Measurements from ENCODE around the gene EPB41L4B. TPM values are rescaled to one million over a fixed set of nuclear protein-coding genes. Genes with fewer than 3 reads are reported as not detected.

The EPB41L4B gene
- total RNA-seq, 1 experiment from 2014 or later, result 4.6 TPM

DNA sequence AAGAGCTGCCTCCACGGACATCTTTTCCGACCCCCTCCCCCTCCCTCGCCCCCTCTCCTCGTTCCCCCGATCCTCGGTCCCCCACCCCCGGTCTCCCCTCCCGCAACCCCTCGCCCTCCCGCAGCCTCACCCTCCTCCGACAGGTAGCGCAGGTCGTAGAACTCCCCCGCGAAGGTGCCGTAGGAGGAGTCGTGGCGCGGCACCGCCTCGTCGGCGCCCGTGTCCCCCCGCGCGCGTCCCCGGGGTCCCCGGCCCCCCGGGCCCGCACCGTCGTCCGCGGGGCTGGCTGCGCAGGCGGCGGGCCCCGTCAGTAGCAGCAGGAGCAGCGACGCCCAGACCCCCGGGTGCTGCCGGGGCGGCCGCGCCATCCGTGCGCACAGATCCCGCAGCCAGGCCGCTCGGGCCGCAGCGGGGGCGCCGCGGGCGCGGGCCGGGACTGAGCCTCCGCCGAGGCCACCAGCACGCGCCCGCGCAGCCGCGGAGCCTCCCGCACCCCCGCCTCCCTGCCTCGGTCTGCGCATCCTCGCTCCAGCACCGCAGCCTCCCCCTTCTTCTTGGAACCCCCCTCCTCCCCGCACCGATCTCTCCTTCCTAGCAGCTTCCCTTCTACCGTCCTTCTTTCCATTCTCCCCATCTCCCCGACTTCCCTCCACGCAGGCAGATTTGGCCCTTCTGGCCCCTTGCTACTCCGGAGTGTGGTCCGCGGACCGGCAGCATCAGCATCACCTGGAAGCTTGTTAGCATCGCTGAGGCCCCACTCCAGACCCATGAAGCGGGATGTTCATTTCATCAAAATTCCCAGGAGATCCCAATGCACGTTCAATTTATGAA, 153.9 kb downstream of the EPB41L4B start, which contains the start of gene FRRS1L:
Gene FRRS1L (minus strand): TSS at position 479 of the 831 bp plus-strand sequence. CDS start 111 bp downstream, at position 368.
- intact Hi-C loops (cut with micrococcal nuclease; ENCODE audit: unreplicated experiment), result no loop called here
- no peaks in the 10 kb centered on the region for H3K4me1 Mint-ChIP-seq (ENCODE audit: low read depth, unreplicated experiment)
- H3K27me3 Mint-ChIP-seq (ENCODE audit: unreplicated experiment), result peaks cover 16% of the 10 kb centered on the region
- CTCF ChIA-PET, result no interaction called here
- H3K36me3 Mint-ChIP-seq (ENCODE audit: insufficient read depth, unreplicated experiment), result no peaks in the 10 kb centered on the region
- no peak within 1 kb of the TSS for H3K27ac Mint-ChIP-seq (ENCODE audit: unreplicated experiment)
- no peaks in the 10 kb centered on the region for H3K9me3 Mint-ChIP-seq (ENCODE audit: low read depth, unreplicated experiment)
- TF ChIP-seq CTCF (IDR thresholded peaks at IDR 0.05; ENCODE audit: unreplicated experiment), result no peak
- H3K4me3 Mint-ChIP-seq (ENCODE audit: low read depth, unreplicated experiment), result no peak within 1 kb of the TSS
- DNase-seq, result no peak
- BruUV-seq (replicated peaks), result no TSS peak

- peaks cover 16% of the 10 kb centered on the region for H3K27me3 Mint-ChIP-seq (ENCODE audit: unreplicated experiment)
- intact Hi-C loops (cut with micrococcal nuclease; ENCODE audit: unreplicated experiment), result no loop called here
- no peak overlapping the region for H3K4me3 Mint-ChIP-seq (ENCODE audit: low read depth, unreplicated experiment)
- no peak for DNase-seq
- H3K4me1 Mint-ChIP-seq (ENCODE audit: low read depth, unreplicated experiment), result no peaks in the 10 kb centered on the region
- no peaks in the 10 kb centered on the region for H3K36me3 Mint-ChIP-seq (ENCODE audit: insufficient read depth, unreplicated experiment)
- CTCF ChIA-PET, result no interaction called here
- BruUV-seq (replicated peaks), result no TSS peak
- H3K9me3 Mint-ChIP-seq (ENCODE audit: low read depth, unreplicated experiment), result no peaks in the 10 kb centered on the region
- H3K27ac Mint-ChIP-seq (ENCODE audit: unreplicated experiment), result no peak overlapping the region
- TF ChIP-seq CTCF (IDR thresholded peaks at IDR 0.05; ENCODE audit: unreplicated experiment), result no peak
Measured at GRCh38 chr9:109166171-109166770, 154.6 kb downstream of the EPB41L4B start.

DNA sequence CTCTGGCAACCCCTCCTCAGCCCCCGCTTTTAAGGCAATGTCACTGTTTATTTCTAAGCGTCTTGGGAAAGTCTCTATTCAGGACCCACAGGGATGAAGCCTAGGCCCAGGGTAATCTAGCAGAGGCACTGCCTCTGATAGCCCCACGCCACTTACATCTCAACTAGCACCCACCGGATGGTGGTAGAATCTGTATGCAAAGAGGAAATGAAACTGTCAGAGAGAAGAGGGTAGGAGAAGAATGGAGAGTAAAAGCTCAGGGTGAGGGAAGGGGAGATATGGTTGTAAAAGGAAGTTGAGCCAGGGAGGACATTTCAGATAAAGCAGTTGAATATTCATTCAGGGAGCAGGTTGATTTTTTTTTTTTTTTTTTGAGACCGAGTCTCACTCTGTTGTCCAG, 156.8 kb downstream of the EPB41L4B start:
- no TSS peak for BruUV-seq (replicated peaks)
- no peaks in the 10 kb centered on the region for H3K36me3 Mint-ChIP-seq (ENCODE audit: insufficient read depth, unreplicated experiment)
- no peaks in the 10 kb centered on the region for H3K4me1 Mint-ChIP-seq (ENCODE audit: low read depth, unreplicated experiment)
- peaks cover 16% of the 10 kb centered on the region for H3K27me3 Mint-ChIP-seq (ENCODE audit: unreplicated experiment)
- H3K9me3 Mint-ChIP-seq (ENCODE audit: low read depth, unreplicated experiment), result no peaks in the 10 kb centered on the region
- DNase-seq, result no peak
- CTCF ChIA-PET, result no interaction called here
- no peak overlapping the region for H3K27ac Mint-ChIP-seq (ENCODE audit: unreplicated experiment)
- H3K4me3 Mint-ChIP-seq (ENCODE audit: low read depth, unreplicated experiment), result no peak overlapping the region
- TF ChIP-seq CTCF (IDR thresholded peaks at IDR 0.05; ENCODE audit: unreplicated experiment), result no peak
- intact Hi-C loops (cut with micrococcal nuclease; ENCODE audit: unreplicated experiment), result no loop called here

- no peaks in the 10 kb centered on the region for H3K9me3 Mint-ChIP-seq (ENCODE audit: low read depth, unreplicated experiment)
Measured at GRCh38 chr9:109163194-109163593, 157.7 kb downstream of the EPB41L4B start.

More at GRCh38 chr9:109163194-109163593, 157.7 kb downstream of the EPB41L4B start:
- BruUV-seq (replicated peaks), result no TSS peak
- no peak for DNase-seq
- Mint-ChIP-seq H3K4me3 (ENCODE audit: low read depth, unreplicated experiment) (no peak overlapping the region), H3K36me3 (ENCODE audit: insufficient read depth, unreplicated experiment) (no peaks in the 10 kb centered on the region), H3K4me1 (ENCODE audit: low read depth, unreplicated experiment) (no peaks in the 10 kb centered on the region), H3K27me3 (ENCODE audit: unreplicated experiment) (peaks cover 16% of the 10 kb centered on the region), H3K27ac (ENCODE audit: unreplicated experiment) (no peak overlapping the region)
- TF ChIP-seq CTCF (IDR thresholded peaks at IDR 0.05; ENCODE audit: unreplicated experiment), result no peak
- CTCF ChIA-PET, result interaction anchor here (0.6 kb wide), 1 partner anchor 134 kb away, joined by 3 read pairs; no protein-coding TSS in a partner anchor
- intact Hi-C loops (cut with micrococcal nuclease; ENCODE audit: unreplicated experiment), result no loop called here
